ENCODE results near the gene NHERF1. TPM values are rescaled to one million over a fixed set of nuclear protein-coding genes. Genes with fewer than 3 reads are reported as not detected.

The NHERF1 gene
- polyA plus RNA-seq, 1 of the 3 experiments (the other 2 are of a cell fraction) = 40.1 TPM

- no peak overlapping the region for H3K9ac ChIP-seq
- no peaks in the 10 kb centered on the region for H3K9me3 ChIP-seq
- H3K79me2 ChIP-seq (ENCODE audit: insufficient read depth) = no peaks in the 10 kb centered on the region
- no peak for DNase-seq
- no peaks in the 10 kb centered on the region for H4K20me1 ChIP-seq (ENCODE audit: insufficient read depth)
- ChIA-PET POLR2A (interaction anchor here (1.1 kb wide), 1 partner anchor 11 kb away, joined by 3 read pairs; no protein-coding TSS in a partner anchor), CTCF (interaction anchor here (1.6 to 98.1 kb wide), 6 partner anchors 6 to 63 kb away, joined by 4 to 3869 read pairs (median 453); partner anchors contain the start of genes FDXR, GRIN2C and NHERF1)
- peak overlapping the region in 1 of 2 experiments; percentile 82; a peak in 1 of 4 replicates for H3K27ac ChIP-seq (ENCODE audit: low read depth in 2 of 2, low read length in 1 of 2)
- no peak overlapping the region for H3K4me2 ChIP-seq
- no peak for TF ChIP-seq TCF12 (IDR thresholded peaks at IDR 0.05)
- TF ChIP-seq NRF1 (IDR thresholded peaks at IDR 0.05; ENCODE audit: low read depth, low read length) = no peak
- TF ChIP-seq MEF2A (IDR thresholded peaks at IDR 0.05; ENCODE audit: borderline replicate concordance, low read depth) = no peak
- TF ChIP-seq CTCF (IDR thresholded peaks at IDR 0.05) = no peak
- TF ChIP-seq SIN3A (IDR thresholded peaks at IDR 0.05; ENCODE audit: borderline replicate concordance, low read depth, low read length) = no peak
- TF ChIP-seq JUND (IDR thresholded peaks at IDR 0.05) = no peak
- TF ChIP-seq RCOR1 (IDR thresholded peaks at IDR 0.05; ENCODE audit: low read length) = no peak
- TF ChIP-seq USF2 (IDR thresholded peaks at IDR 0.05; ENCODE audit: borderline replicate concordance, low read depth, low read length) = no peak
- TF ChIP-seq GATA2 (CRISPR knock-in tag; IDR thresholded peaks at IDR 0.05) = no peak
- no peak for TF ChIP-seq RAD21 (IDR thresholded peaks at IDR 0.05; ENCODE audit: low read length)
- H3K36me3 ChIP-seq (replicated peaks in 1 of 2; ENCODE audit: control insufficient read depth in 1 of 2, insufficient read depth in 2 of 2, low read length in 1 of 2) = peaks cover 19 to 67% of the 10 kb centered on the region in 2 experiments
- no peaks in the 10 kb centered on the region for H3K27me3 ChIP-seq (ENCODE audit: insufficient read depth)
- peaks cover 22 to 23% of the 10 kb centered on the region in 2 experiments for H3K4me1 ChIP-seq (ENCODE audit: control insufficient read depth in 1 of 2, insufficient read depth in 2 of 2, low read depth in 1 of 2, low read length in 1 of 2)
- H2AFZ ChIP-seq (ENCODE audit: low read depth) = no peak overlapping the region
- peaks cover 24% of the 10 kb centered on the region for H3F3A ChIP-seq (replicated peaks; ENCODE audit: insufficient read depth)
- no peaks in the 10 kb centered on the region for H3K9me2 ChIP-seq
- 96% methylated on average over 6 of the region's 6 CpGs for WGBS (ENCODE audit: low lambda C conversion rate)
- no peak overlapping the region for H3K4me3 ChIP-seq (ENCODE audit: low read depth in 2 of 2, low read length in 1 of 2)
Measured at GRCh38 chr17:74796866-74797265, 48.4 kb downstream of the NHERF1 start.

GRCh38 chr17:74797824-74798223 lies 49.4 kb downstream of the NHERF1 start:
- H3K9ac ChIP-seq = peak overlapping the region; percentile 32; the same call in 1 of the 2 replicates
- CTCF ChIA-PET = interaction anchor here (0.6 to 98.1 kb wide), 10 partner anchors 7 to 283 kb away, joined by 3 to 3869 read pairs (median 5); partner anchors contain the start of genes FDXR, GRIN2C and NHERF1
- DNase-seq = peak; percentile 64
- no peak overlapping the region for H2AFZ ChIP-seq (ENCODE audit: low read depth)
- H3K4me3 ChIP-seq (ENCODE audit: low read depth in 2 of 2, low read length in 1 of 2) = no peak overlapping the region; a peak in 1 of 4 replicates
- H3K9me2 ChIP-seq = no peaks in the 10 kb centered on the region
- H3K27me3 ChIP-seq (ENCODE audit: insufficient read depth) = no peaks in the 10 kb centered on the region
- H3K79me2 ChIP-seq (ENCODE audit: insufficient read depth) = no peaks in the 10 kb centered on the region
- no peaks in the 10 kb centered on the region for H4K20me1 ChIP-seq (ENCODE audit: insufficient read depth)
- TF ChIP-seq TCF12 (IDR thresholded peaks at IDR 0.05) (peak; percentile 64; the same call in 1 of the 2 replicates), GATA2 (CRISPR knock-in tag; IDR thresholded peaks at IDR 0.05) (no peak), MAX (IDR thresholded peaks at IDR 0.05; ENCODE audit: low read depth) (peak; percentile 15; the same call in 1 of the 2 replicates)
- 62% methylated on average over 4 of the region's 4 CpGs for WGBS (ENCODE audit: low lambda C conversion rate)
- peak overlapping the region; percentile 56 to 82; a peak in 3 of 4 replicates for H3K27ac ChIP-seq (ENCODE audit: low read depth in 2 of 2, low read length in 1 of 2)
- H3K4me2 ChIP-seq = peak overlapping the region; percentile 75
- POLR2A ChIA-PET = interaction anchor here (1.1 kb wide), 1 partner anchor 10 kb away, joined by 3 read pairs; no protein-coding TSS in a partner anchor
- H3K4me1 ChIP-seq (ENCODE audit: control insufficient read depth in 1 of 2, insufficient read depth in 2 of 2, low read depth in 1 of 2, low read length in 1 of 2) = peaks cover 23 to 25% of the 10 kb centered on the region in 2 experiments
- peaks cover 12 to 72% of the 10 kb centered on the region in 2 experiments for H3K36me3 ChIP-seq (replicated peaks in 1 of 2; ENCODE audit: control insufficient read depth in 1 of 2, insufficient read depth in 2 of 2, low read length in 1 of 2)
- H3F3A ChIP-seq (replicated peaks; ENCODE audit: insufficient read depth) = peaks cover 24% of the 10 kb centered on the region
- no peaks in the 10 kb centered on the region for H3K9me3 ChIP-seq

All from SK-N-SH (cell line).